Activated CD4-positive, alpha-beta T cell treated with anti-CD3 and anti-CD28 coated beads for 36 hours (primary cell): ENCODE measurements around the gene CCL23. TPM values are rescaled to one million over a fixed set of nuclear protein-coding genes. Genes with fewer than 3 reads are reported as not detected.
"Not testable (repeated sequence)": the region's sequence is repeated elsewhere in the genome, so short reads cannot be mapped to it uniquely, and the experiment has no call there.

Source experiments
- ATAC-seq: fragments of 200-7000 bp; cut with Tn5 transposase; one replicate; pipeline ENCODE4 v1.10.0; 2021; ENCODE audit warnings: mild to moderate bottlenecking, moderate library complexity
- CTCF ChIA-PET: fragments of 350-600 bp; sonication (Branson Sonifier 250); formaldehyde crosslinking; loops from one replicate; lab custom pipeline; 2021; ENCODE audit warnings: antibody characterized with exemption; lab: Charles Lee
- POLR2A ChIA-PET: fragments of 350-600 bp; sonication (Branson Sonifier 250); formaldehyde crosslinking; loops from one replicate; lab custom pipeline; 2021; ENCODE audit warnings: antibody characterized with exemption, inconsistent platforms; lab: Charles Lee
- DNase-seq: peaks from one replicate; pipeline ENCODE4 v3.0.0-alpha.2; 2020
- H3K27ac Mint-ChIP-seq: one replicate; pipeline ENCODE4 v1.8.0; 2021; ENCODE audit warnings: mixed read lengths
- H3K27me3 Mint-ChIP-seq: one replicate; pipeline ENCODE4 v1.8.0; 2021; ENCODE audit warnings: mixed read lengths
- H3K36me3 Mint-ChIP-seq: one replicate; pipeline ENCODE4 v1.8.0; 2021; ENCODE audit warnings: low read depth, mixed read lengths
- H3K4me1 Mint-ChIP-seq: one replicate; pipeline ENCODE4 v1.8.0; 2021; ENCODE audit warnings: mixed read lengths
- H3K4me3 Mint-ChIP-seq: one replicate; pipeline ENCODE4 v1.8.0; 2021; ENCODE audit warnings: mild to moderate bottlenecking, moderate library complexity, mixed read lengths
- H3K9me3 Mint-ChIP-seq: one replicate; pipeline ENCODE4 v1.8.0; 2021; ENCODE audit warnings: low read depth, mixed read lengths
- intact Hi-C, 2 experiments: fragments of 100-400 bp; cut with DNase I in 1 of 2; cut with micrococcal nuclease in 1 of 2; formaldehyde crosslinking; loops; one replicate each; pipeline versions ENCODE4 v1.14.2 to v1.15.1; 2022 to 2024; cut with DNase I, micrococcal nuclease
- total RNA-seq, 2 experiments: library from RNA; stranded (reverse); gene quantifications; one replicate each; pipeline ENCODE4 v1.2.3, GENCODE V29; 2021

CCL23 gene
- total RNA-seq, 2 experiments from 2014 or later = not detected

GRCh38 chr17:36002631-36003030 lies 15.1 kb downstream of the CCL23 start:
- no peaks in the 10 kb centered on the region for H3K36me3 Mint-ChIP-seq
- CTCF ChIA-PET = no interaction called here
- no peaks in the 10 kb centered on the region for H3K9me3 Mint-ChIP-seq
- peaks cover 3% of the 10 kb centered on the region for H3K4me1 Mint-ChIP-seq
- H3K4me3 Mint-ChIP-seq = no peak overlapping the region
- H3K27me3 Mint-ChIP-seq = peaks cover 2% of the 10 kb centered on the region
- intact Hi-C loops = no loop called here
- POLR2A ChIA-PET = no interaction called here
- ATAC-seq = no peak
- no peak for DNase-seq
- H3K27ac Mint-ChIP-seq = no peak overlapping the region

DNA sequence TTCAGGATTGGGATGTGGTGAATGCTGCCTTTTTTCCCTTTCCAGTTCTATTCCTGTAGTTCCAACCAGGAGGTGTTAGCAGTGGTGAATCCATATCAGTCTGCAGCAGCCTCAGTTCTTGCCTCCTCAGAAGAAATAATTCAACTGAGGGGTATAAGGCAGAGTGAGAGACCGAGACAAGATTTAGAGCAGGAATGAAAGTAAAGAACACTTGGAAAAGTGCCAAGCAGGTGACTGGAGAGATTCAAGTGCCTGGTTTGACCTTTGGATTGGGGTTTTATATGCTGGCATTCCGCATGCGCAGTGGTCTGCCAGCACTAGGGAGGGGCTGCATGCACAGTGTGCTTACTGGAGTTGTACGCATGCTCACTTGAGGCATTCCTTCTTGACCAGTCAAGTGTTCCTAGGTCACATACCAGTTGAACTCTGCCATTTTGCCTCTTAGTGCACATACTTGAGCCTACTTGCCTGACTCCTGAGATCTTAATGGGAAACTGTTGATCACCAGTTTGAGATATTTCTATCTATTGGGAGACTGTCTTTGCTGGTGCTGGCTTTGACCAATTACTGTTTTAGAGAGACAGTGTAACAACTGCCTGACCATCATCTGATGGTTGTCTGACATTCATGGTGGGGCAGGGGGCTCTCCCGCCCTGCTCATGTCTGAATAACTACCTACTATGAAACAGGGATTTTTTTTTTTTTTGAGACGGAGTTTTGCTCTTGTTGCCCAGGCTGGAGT lies 15.7 kb downstream of the CCL23 start:
- Mint-ChIP-seq H3K4me1 (peaks cover 3% of the 10 kb centered on the region), H3K27me3 (peaks cover 2% of the 10 kb centered on the region), H3K36me3 (no peaks in the 10 kb centered on the region), H3K9me3 (no peaks in the 10 kb centered on the region), H3K27ac (no peak overlapping the region), H3K4me3 (no peak overlapping the region)
- no peak for DNase-seq
- intact Hi-C loops = no loop called here
- POLR2A ChIA-PET = no interaction called here
- CTCF ChIA-PET = no interaction called here
- ATAC-seq = no peak

GRCh38 chr17:36001110-36001771 lies 16.5 kb downstream of the CCL23 start, which contains the start of gene CCL15:
Gene CCL15 (minus strand): TSS chr17:36001553. CDS start chr17:36001492, 61 bp downstream.
- Mint-ChIP-seq H3K27ac (no peak within 1 kb of the TSS), H3K36me3 (no peaks in the 10 kb centered on the region), H3K4me3 (no peak within 1 kb of the TSS), H3K4me1 (peaks cover 3% of the 10 kb centered on the region), H3K9me3 (no peaks in the 10 kb centered on the region), H3K27me3 (peaks cover 2% of the 10 kb centered on the region)
- POLR2A ChIA-PET = no interaction called here
- no peak for ATAC-seq
- CTCF ChIA-PET = no interaction called here
- no peak for DNase-seq
- intact Hi-C loops = no loop called here

DNA sequence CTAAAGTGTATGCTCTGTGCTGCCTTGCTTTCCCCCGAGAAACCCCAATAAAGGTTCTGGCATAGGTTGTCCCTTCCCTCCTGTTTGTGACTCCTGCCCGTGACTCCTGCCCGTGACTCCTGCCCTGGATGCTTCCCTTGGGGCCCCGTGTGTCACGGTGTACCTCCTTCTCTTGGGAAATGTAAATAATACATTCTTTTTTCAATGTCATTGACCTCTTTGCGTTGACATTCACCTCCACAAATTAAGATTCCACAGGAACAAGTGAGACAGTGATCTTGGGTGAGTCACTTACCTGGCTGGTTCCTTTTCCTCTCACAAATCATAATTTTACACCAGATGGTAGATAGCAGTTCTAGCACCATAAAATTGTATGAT lies 17.1 kb downstream of the CCL23 start:
- Mint-ChIP-seq H3K9me3 (no peaks in the 10 kb centered on the region), H3K27me3 (peaks cover 3% of the 10 kb centered on the region), H3K4me1 (peaks cover 3% of the 10 kb centered on the region), H3K4me3 (no peak overlapping the region), H3K27ac (no peak overlapping the region), H3K36me3 (no peaks in the 10 kb centered on the region)
- no peak for DNase-seq
- ATAC-seq = no peak
- CTCF ChIA-PET = no interaction called here
- intact Hi-C loops = no loop called here
- POLR2A ChIA-PET = no interaction called here

DNA sequence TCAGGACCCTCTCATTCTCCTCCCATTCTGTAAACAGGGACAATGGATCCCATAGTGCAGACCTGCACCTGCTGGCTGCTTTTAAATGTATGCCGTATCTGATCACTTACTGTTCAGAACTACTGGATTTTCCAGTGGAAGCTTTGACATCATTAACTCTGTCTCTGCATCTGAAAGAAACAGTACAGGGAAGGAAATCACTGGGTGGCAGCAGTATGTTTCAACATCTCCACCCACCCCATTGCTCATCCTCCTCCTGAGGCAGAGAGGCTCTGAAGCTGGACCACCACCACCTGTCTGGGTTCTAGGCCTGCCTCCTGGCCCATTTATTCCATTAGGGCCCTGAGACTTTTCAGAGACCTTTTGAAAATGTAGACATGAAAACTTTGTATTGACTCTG lies 19.0 kb downstream of the CCL23 start:
- Mint-ChIP-seq H3K9me3 (no peaks in the 10 kb centered on the region), H3K4me1 (no peaks in the 10 kb centered on the region), H3K27ac (no peak overlapping the region), H3K27me3 (peaks cover 6% of the 10 kb centered on the region), H3K36me3 (no peaks in the 10 kb centered on the region), H3K4me3 (no peak overlapping the region)
- ChIA-PET CTCF (interaction anchor here (1.6 kb wide), 2 partner anchors 8 to 151 kb away, joined by 4 to 5 read pairs; no protein-coding TSS in a partner anchor), POLR2A (no interaction called here)
- DNase-seq = no peak
- ATAC-seq = no peak
- intact Hi-C loops = no loop called here

- Mint-ChIP-seq H3K9me3 (no peaks in the 10 kb centered on the region), H3K4me3 (no peak overlapping the region), H3K27me3 (peaks cover 8% of the 10 kb centered on the region), H3K27ac (no peak overlapping the region), H3K36me3 (no peaks in the 10 kb centered on the region), H3K4me1 (no peaks in the 10 kb centered on the region)
- no peak for ATAC-seq
- DNase-seq = no peak
- intact Hi-C loops = no loop called here
- CTCF ChIA-PET = no interaction called here
- POLR2A ChIA-PET = no interaction called here
Measured at GRCh38 chr17:35998018-35998545, 19.7 kb downstream of the CCL23 start.

DNA sequence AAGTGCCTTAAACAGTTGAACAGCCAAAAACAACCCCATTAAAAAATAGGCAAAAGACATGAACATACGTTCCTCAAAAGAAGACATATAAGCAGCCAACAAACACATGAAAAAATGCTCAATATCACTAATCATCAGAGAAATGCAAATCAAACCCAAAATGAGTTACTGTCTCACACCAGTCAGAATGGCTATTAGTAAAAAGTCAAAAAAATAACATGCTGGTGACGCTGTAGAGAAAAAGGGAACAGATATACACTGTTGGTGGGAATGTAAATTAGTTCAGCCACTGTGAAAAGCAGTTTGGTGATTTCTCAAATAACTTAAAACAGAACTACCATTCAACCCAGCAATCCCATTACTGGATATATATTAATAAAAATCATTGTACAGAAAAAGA lies 22.4 kb downstream of the CCL23 start:
- H3K4me3 Mint-ChIP-seq, CTCF ChIA-PET, H3K4me1 Mint-ChIP-seq, H3K36me3 Mint-ChIP-seq, DNase-seq, POLR2A ChIA-PET, H3K27ac Mint-ChIP-seq, ATAC-seq, intact Hi-C loops, H3K9me3 Mint-ChIP-seq: not testable (repeated sequence)
- peaks cover 12% of the 10 kb centered on the region for H3K27me3 Mint-ChIP-seq

- no peaks in the 10 kb centered on the region for H3K36me3 Mint-ChIP-seq
- peaks cover 12% of the 10 kb centered on the region for H3K27me3 Mint-ChIP-seq
- ChIA-PET POLR2A (no interaction called here), CTCF (interaction anchor here (0.8 to 1.8 kb wide), 3 partner anchors 9 to 158 kb away, joined by 3 to 5 read pairs (median 4); no protein-coding TSS in a partner anchor)
- H3K4me3 Mint-ChIP-seq = no peak overlapping the region
- ATAC-seq (no peak), DNase-seq (no peak)
- intact Hi-C loops = no loop called here
- H3K9me3 Mint-ChIP-seq = peaks cover 2% of the 10 kb centered on the region
- H3K27ac Mint-ChIP-seq = no peak overlapping the region
- no peaks in the 10 kb centered on the region for H3K4me1 Mint-ChIP-seq
Measured at GRCh38 chr17:35991075-35991474, 26.7 kb downstream of the CCL23 start.

- intact Hi-C loops = no loop called here
- H3K4me1 Mint-ChIP-seq = no peaks in the 10 kb centered on the region
- H3K9me3 Mint-ChIP-seq = peaks cover 2% of the 10 kb centered on the region
- ChIA-PET POLR2A (no interaction called here), CTCF (no interaction called here)
- H3K4me3 Mint-ChIP-seq = no peak overlapping the region
- no peak for ATAC-seq
- H3K36me3 Mint-ChIP-seq = no peaks in the 10 kb centered on the region
- no peak overlapping the region for H3K27ac Mint-ChIP-seq
- H3K27me3 Mint-ChIP-seq = peaks cover 5% of the 10 kb centered on the region
- DNase-seq = no peak
Measured at GRCh38 chr17:35988164-35988563, 29.6 kb downstream of the CCL23 start.

DNA sequence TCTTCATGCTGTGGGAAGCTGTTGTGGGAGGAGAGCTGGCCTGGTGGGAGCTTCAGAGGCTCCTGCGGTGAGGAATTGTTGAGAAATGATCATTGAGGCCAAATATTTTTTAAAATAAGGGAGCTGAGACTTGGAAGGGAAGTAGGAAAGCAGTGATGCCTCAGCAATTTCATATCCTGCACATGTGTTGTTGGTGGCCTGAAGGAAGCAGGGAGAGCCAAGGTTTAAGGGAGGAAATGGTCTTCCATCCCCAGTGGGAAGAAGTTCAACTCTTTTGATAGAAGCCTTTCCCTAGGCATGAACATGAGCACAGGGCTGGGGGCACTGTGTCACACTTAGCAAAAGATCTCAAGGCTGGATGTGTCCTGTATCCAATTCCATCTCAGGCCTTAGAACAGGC lies 31.1 kb downstream of the CCL23 start, which contains the start of gene CCL14:
Gene CCL14 (minus strand): TSS at position 87 of the 400 bp plus-strand sequence. CDS start 80 bp downstream, at position 7.
- POLR2A ChIA-PET = no interaction called here
- intact Hi-C loops = no loop called here
- H3K9me3 Mint-ChIP-seq = peaks cover 2% of the 10 kb centered on the region

GRCh38 chr17:35984140-35984539 lies 33.6 kb downstream of the CCL23 start:
- no peak overlapping the region for H3K27ac Mint-ChIP-seq

More for the DNA sequence above, 31.1 kb downstream of the CCL23 start, which contains the start of gene CCL14:
- no peaks in the 10 kb centered on the region for H3K36me3 Mint-ChIP-seq
- no peak within 1 kb of the TSS for H3K27ac Mint-ChIP-seq
- ATAC-seq = no peak
- DNase-seq = no peak
- no peaks in the 10 kb centered on the region for H3K27me3 Mint-ChIP-seq
- no peaks in the 10 kb centered on the region for H3K4me1 Mint-ChIP-seq
- no peak within 1 kb of the TSS for H3K4me3 Mint-ChIP-seq
- CTCF ChIA-PET = interaction anchor here (1.4 kb wide), 1 partner anchor 162 kb away, joined by 5 read pairs; no protein-coding TSS in a partner anchor

More at GRCh38 chr17:35984140-35984539, 33.6 kb downstream of the CCL23 start:
- Mint-ChIP-seq H3K9me3 (peaks cover 2% of the 10 kb centered on the region), H3K36me3 (no peaks in the 10 kb centered on the region), H3K27me3 (peaks cover 2% of the 10 kb centered on the region), H3K4me3 (no peak overlapping the region), H3K4me1 (no peaks in the 10 kb centered on the region)
- intact Hi-C loops = no loop called here
- no peak for DNase-seq
- CTCF ChIA-PET = no interaction called here
- ATAC-seq = no peak
- POLR2A ChIA-PET = no interaction called here
